HCT116 (cell line): ENCODE measurements around the gene PRLR. TPM values are rescaled to one million over a fixed set of nuclear protein-coding genes. Genes with fewer than 3 reads are reported as not detected.

ENCODE experiments used
- ATAC-seq: fragments of 200-7000 bp; cut with Tn5 transposase; 2 replicates; pipeline ENCODE4 v1.9.1; 2020; ENCODE audit warnings: mild to moderate bottlenecking, moderate library complexity
- BruUV-seq: library from RNA; stranded (reverse); fragments of 400-500 nt; replicated peaks from 2 replicates; lab custom pipeline; 2021; lab: Mats Ljungman, UMichigan
- CTCF ChIA-PET: fragments of 300-600 bp; sonication (Branson Sonifier 250); formaldehyde crosslinking; loops from one replicate; lab custom pipeline; 2021; ENCODE audit warnings: antibody characterized with exemption; lab: Charles Lee
- POLR2A ChIA-PET: fragments of 300-600, 350-600 bp; sonication (Branson Sonifier 250); formaldehyde crosslinking; loops from one replicate; lab custom pipeline; 2021; ENCODE audit warnings: antibody characterized with exemption; lab: Charles Lee
- RAD21 ChIA-PET, 2 experiments: fragments of 300-600 bp; sonication (Branson Sonifier 250); formaldehyde crosslinking; loops; one replicate each; lab custom pipeline; 2023; ENCODE audit warnings: low total read pairs in 2 of 2; ENCODE audit not compliant: uncharacterized antibody in 2 of 2, unreplicated experiment in 2 of 2, low non-redundant PET in 1 of 2; lab: Charles Lee
- DNase-seq: peaks from one replicate; pipeline ENCODE4 v3.0.0-alpha.2; 2010; ENCODE audit warnings: low read depth, low spot score
- H2AFZ ChIP-seq: fragments of 200-600 bp; shearing (Covaris generic), sonication (generic); 2 replicates; pipeline ENCODE4 v1.6.1; 2017; ENCODE audit warnings: low read depth, mixed run types, mixed read lengths, antibody characterized with exemption, low read length; ENCODE audit not compliant: poor library complexity, severe bottlenecking
- H3K27ac ChIP-seq: 2 replicates; pipeline ENCODE4 v1.5.1; 2012; ENCODE audit warnings: low read depth, low read length
- H3K27me3 ChIP-seq: fragments of 200-600 bp; sonication (generic); 2 replicates; pipeline ENCODE4 v1.6.1; 2016; ENCODE audit warnings: mixed run types, low read length, mixed read lengths; ENCODE audit not compliant: insufficient read depth
- H3K36me3 ChIP-seq, 2 experiments: fragments of 200-500 bp in 1 of 2; fragments of 200-600 bp in 1 of 2; sonication (Bioruptor generic) in 1 of 2; sonication (generic) in 1 of 2; 2 replicates each; pipeline versions ENCODE4 v1.5.1 to v1.6.1; 2014 to 2016; ENCODE audit warnings: low read length in 2 of 2, inconsistent platforms in 1 of 2, mixed read lengths in 1 of 2, mixed run types in 1 of 2; ENCODE audit not compliant: insufficient read depth in 2 of 2, control insufficient read depth in 1 of 2
- H3K4me1 ChIP-seq, 2 experiments: fragments of 200-600 bp in 1 of 2; sonication (generic) in 1 of 2; 2 replicates each; pipeline versions ENCODE4 v1.5.1 to v1.6.1; 2012 to 2017; ENCODE audit warnings: low read length in 2 of 2, inconsistent platforms in 1 of 2, mild to moderate bottlenecking in 1 of 2, mixed read lengths in 1 of 2, mixed run types in 1 of 2, moderate library complexity in 1 of 2; ENCODE audit not compliant: insufficient read depth in 2 of 2, control insufficient read depth in 1 of 2
- H3K4me2 ChIP-seq: fragments of 200-600 bp; sonication (generic); 2 replicates; pipeline ENCODE4 v1.6.1; 2017; ENCODE audit warnings: mixed run types, low read length, mixed read lengths
- H3K4me3 ChIP-seq, 2 experiments: fragments of 200-600 bp in 1 of 2; sonication (generic) in 1 of 2; replicated peaks in 1 of 2; 2 replicates each; pipeline ENCODE4 v1.5.1; 2011 to 2016; ENCODE audit warnings: low read length in 2 of 2, control low read depth in 1 of 2, low read depth in 1 of 2, mild to moderate bottlenecking in 1 of 2, mixed read lengths in 1 of 2, mixed run types in 1 of 2
- H3K79me2 ChIP-seq: fragments of 200-600 bp; sonication (generic); 2 replicates; pipeline ENCODE4 v1.6.1; 2017; ENCODE audit warnings: mild to moderate bottlenecking, mixed run types, low read length, moderate library complexity, mixed read lengths; ENCODE audit not compliant: insufficient read depth
- H3K9ac ChIP-seq: fragments of 200-600 bp; sonication (generic); 2 replicates; pipeline ENCODE4 v1.6.1; 2016; ENCODE audit warnings: low read length, mixed read lengths
- H3K9me2 ChIP-seq: fragments of 200-600 bp; sonication (generic), shearing (Covaris generic); 2 replicates; pipeline ENCODE4 v1.6.1; 2017; ENCODE audit warnings: mixed run types, mild to moderate bottlenecking, moderate library complexity; ENCODE audit not compliant: insufficient read depth
- H3K9me3 ChIP-seq, 2 experiments: fragments of 200-500 bp in 1 of 2; fragments of 200-600 bp in 1 of 2; sonication (Bioruptor generic) in 1 of 2; sonication (generic) in 1 of 2; 2 replicates each; pipeline ENCODE4 v1.6.1; 2014 to 2017; ENCODE audit warnings: low read length in 2 of 2, mixed read lengths in 2 of 2, inconsistent platforms in 1 of 2, low read depth in 1 of 2, mild to moderate bottlenecking in 1 of 2, mixed run types in 1 of 2, moderate library complexity in 1 of 2; ENCODE audit not compliant: control insufficient read depth in 1 of 2, insufficient read depth in 1 of 2
- H4K20me1 ChIP-seq: fragments of 200-600 bp; sonication (generic), shearing (Covaris generic); 2 replicates; pipeline ENCODE4 v1.6.1; 2017; ENCODE audit warnings: mixed run types, mild to moderate bottlenecking, moderate library complexity; ENCODE audit not compliant: insufficient read depth
- ATF3 ChIP-seq: IDR thresholded peaks from 2 replicates; pipeline ENCODE4 v1.6.1; 2012
- CEBPB ChIP-seq: IDR thresholded peaks from 2 replicates; pipeline ENCODE4 v1.6.1; 2012; ENCODE audit warnings: low read depth
- ELF1 ChIP-seq: IDR thresholded peaks from 2 replicates; pipeline ENCODE4 v1.6.1; 2012; ENCODE audit warnings: low read depth, borderline replicate concordance
- EZH2 ChIP-seq: fragments of 200-600 bp; sonication (generic); IDR thresholded peaks from 2 replicates; pipeline ENCODE4 v1.6.1; 2017; ENCODE audit warnings: antibody characterized with exemption, mixed run types
- JUND ChIP-seq: IDR thresholded peaks from 2 replicates; pipeline ENCODE4 v1.6.1; 2012
- POLR2AphosphoS5 ChIP-seq: IDR thresholded peaks from 2 replicates; pipeline ENCODE4 v1.6.1; 2011; ENCODE audit warnings: mild to moderate bottlenecking, low read depth, low read length, moderate library complexity
- SIN3A ChIP-seq: IDR thresholded peaks from 2 replicates; pipeline ENCODE4 v1.6.1; 2012; ENCODE audit warnings: low read depth
- SP1 ChIP-seq: IDR thresholded peaks from 2 replicates; pipeline ENCODE4 v1.6.1; 2012; ENCODE audit warnings: low read depth
- SRF ChIP-seq: IDR thresholded peaks from 2 replicates; pipeline ENCODE4 v1.6.1; 2012; ENCODE audit warnings: low read depth
- TCF7L2 ChIP-seq: IDR thresholded peaks from 2 replicates; pipeline ENCODE4 v1.7.0; 2011; ENCODE audit warnings: borderline replicate concordance, inconsistent platforms; ENCODE audit not compliant: insufficient read depth, insufficient read length; ENCODE audit errors: extremely low read depth
- YY1 ChIP-seq: IDR thresholded peaks from 2 replicates; pipeline ENCODE4 v1.6.1; 2011; ENCODE audit warnings: low read length, low read depth, moderate library complexity, mild to moderate bottlenecking; ENCODE audit not compliant: insufficient replicate concordance; ENCODE audit errors: extremely low read depth
- ZBTB33 ChIP-seq: IDR thresholded peaks from 2 replicates; pipeline ENCODE4 v1.6.1; 2011; ENCODE audit warnings: mild to moderate bottlenecking, low read length, moderate library complexity; ENCODE audit not compliant: insufficient replicate concordance; ENCODE audit errors: extremely low read depth
- ZFX ChIP-seq: fragments of 450-650 bp; IDR thresholded peaks from 2 replicates; pipeline ENCODE4 v1.6.1; 2017
- ZNF274 ChIP-seq: fragments of 200-500 bp; sonication (Bioruptor generic); IDR thresholded peaks from 2 replicates; pipeline ENCODE4 v1.6.1; 2014; ENCODE audit warnings: mild to moderate bottlenecking, low read depth, low read length, inconsistent platforms
- intact Hi-C: fragments of 100-400 bp; cut with micrococcal nuclease; formaldehyde crosslinking; loops from 2 replicates; pipeline ENCODE4 v1.10.0; 2022
- total RNA-seq: library from RNA; stranded (reverse); gene quantifications from one replicate; pipeline ENCODE4 v1.2.1, GENCODE V29; 2021; ENCODE audit not compliant: unreplicated experiment
- TF ChIP-seq, protein P1 (sequence below), 3 experiments: fragments of 200-600 bp in 1 of 3; sonication (generic) in 1 of 3; IDR thresholded peaks in 2 of 3; conservative IDR thresholded peaks in 1 of 3; 2 replicates each; pipeline ENCODE4 v1.5.1; 2012 to 2017; ENCODE audit warnings: low read depth in 2 of 3, low read length in 2 of 3, antibody characterized with exemption in 1 of 3, borderline replicate concordance in 1 of 3, control low read depth in 1 of 3, mild to moderate bottlenecking in 1 of 3, mixed read lengths in 1 of 3, mixed run types in 1 of 3, moderate library complexity in 1 of 3; ENCODE audit not compliant: insufficient read depth in 1 of 3
- TF ChIP-seq, protein P2 (sequence below): IDR thresholded peaks from 2 replicates; pipeline ENCODE4 v1.6.1; 2012

Gene PRLR
- total RNA-seq, 1 experiment from 2014 or later, result 0.10 TPM

DNA sequence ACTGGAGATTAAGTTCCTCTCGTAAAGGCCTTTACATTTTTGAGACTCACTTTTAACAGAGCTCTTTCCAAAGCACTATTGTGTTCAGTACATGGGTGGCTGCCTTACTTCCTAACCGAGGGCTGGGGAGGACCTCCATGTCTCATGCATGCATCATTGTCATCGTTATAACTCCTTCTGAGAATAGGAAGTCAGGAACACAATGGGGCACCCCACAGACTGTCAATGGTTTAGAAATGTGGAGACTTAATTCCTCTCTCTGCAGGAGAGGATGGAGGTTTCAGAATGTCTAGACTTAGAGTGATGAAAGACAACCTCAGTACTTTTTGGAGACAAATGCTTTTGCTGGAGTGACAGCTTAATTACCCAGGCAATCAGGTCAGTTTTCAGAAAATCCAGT lies 83.9 kb downstream of the PRLR start:
- intact Hi-C loops, result no loop called here
- Histone ChIP-seq H3K79me2 (no peaks in the 10 kb centered on the region), H3K9ac (no peak overlapping the region), H3K4me2 (no peak overlapping the region), H3K9me2 (no peaks in the 10 kb centered on the region), H3K27me3 (peaks cover 15% of the 10 kb centered on the region), H3K4me1 (no peaks in the 10 kb centered on the region), H2AFZ (no peak overlapping the region), H3K9me3 (no peaks in the 10 kb centered on the region), H3K36me3 (no peaks in the 10 kb centered on the region), H3K27ac (no peak overlapping the region), H3K4me3 (no peak overlapping the region), H4K20me1 (no peaks in the 10 kb centered on the region)
- POLR2A ChIA-PET, result no interaction called here
- no TSS peak for BruUV-seq
- CTCF ChIA-PET, result no interaction called here
- ATAC-seq (no peak), DNase-seq (no peak)
- TF ChIP-seq ATF3 (no peak), SIN3A (no peak), ZBTB33 (no peak), YY1 (no peak), ZFX (no peak), SRF (no peak), EZH2 (no peak), CEBPB (no peak), ELF1 (no peak), JUND (no peak), TCF7L2 (no peak), ZNF274 (no peak), POLR2AphosphoS5 (no peak), SP1 (no peak)
- TF ChIP-seq, protein P1, sequence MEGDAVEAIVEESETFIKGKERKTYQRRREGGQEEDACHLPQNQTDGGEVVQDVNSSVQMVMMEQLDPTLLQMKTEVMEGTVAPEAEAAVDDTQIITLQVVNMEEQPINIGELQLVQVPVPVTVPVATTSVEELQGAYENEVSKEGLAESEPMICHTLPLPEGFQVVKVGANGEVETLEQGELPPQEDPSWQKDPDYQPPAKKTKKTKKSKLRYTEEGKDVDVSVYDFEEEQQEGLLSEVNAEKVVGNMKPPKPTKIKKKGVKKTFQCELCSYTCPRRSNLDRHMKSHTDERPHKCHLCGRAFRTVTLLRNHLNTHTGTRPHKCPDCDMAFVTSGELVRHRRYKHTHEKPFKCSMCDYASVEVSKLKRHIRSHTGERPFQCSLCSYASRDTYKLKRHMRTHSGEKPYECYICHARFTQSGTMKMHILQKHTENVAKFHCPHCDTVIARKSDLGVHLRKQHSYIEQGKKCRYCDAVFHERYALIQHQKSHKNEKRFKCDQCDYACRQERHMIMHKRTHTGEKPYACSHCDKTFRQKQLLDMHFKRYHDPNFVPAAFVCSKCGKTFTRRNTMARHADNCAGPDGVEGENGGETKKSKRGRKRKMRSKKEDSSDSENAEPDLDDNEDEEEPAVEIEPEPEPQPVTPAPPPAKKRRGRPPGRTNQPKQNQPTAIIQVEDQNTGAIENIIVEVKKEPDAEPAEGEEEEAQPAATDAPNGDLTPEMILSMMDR (IDR thresholded peaks at IDR 0.05 in 2 of 3, conservative IDR thresholded peaks at IDR 0.05 in 1 of 3; ENCODE audit: borderline replicate concordance in 1 of 3, insufficient read depth in 1 of 3, low read depth in 2 of 3, low read length in 2 of 3), result no peak
- TF ChIP-seq, protein P2, sequence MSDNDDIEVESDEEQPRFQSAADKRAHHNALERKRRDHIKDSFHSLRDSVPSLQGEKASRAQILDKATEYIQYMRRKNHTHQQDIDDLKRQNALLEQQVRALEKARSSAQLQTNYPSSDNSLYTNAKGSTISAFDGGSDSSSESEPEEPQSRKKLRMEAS, result no peak
- RAD21 ChIA-PET, result no interaction called here
